Stimulated activated naive CD4-positive, alpha-beta T cell treated with Interleukin-2 at 50 U/mL for 16 hours (primary cell): ENCODE measurements around the gene TCEA2.
A peak's percentile ranks its signal among the peaks of the same experiment; 100 is the strongest.

ENCODE experiments used
- DNase-seq: peaks from one replicate; lab custom pipeline; 2025; lab: John Stamatoyannopoulos, UW

TCEA2 gene

DNA sequence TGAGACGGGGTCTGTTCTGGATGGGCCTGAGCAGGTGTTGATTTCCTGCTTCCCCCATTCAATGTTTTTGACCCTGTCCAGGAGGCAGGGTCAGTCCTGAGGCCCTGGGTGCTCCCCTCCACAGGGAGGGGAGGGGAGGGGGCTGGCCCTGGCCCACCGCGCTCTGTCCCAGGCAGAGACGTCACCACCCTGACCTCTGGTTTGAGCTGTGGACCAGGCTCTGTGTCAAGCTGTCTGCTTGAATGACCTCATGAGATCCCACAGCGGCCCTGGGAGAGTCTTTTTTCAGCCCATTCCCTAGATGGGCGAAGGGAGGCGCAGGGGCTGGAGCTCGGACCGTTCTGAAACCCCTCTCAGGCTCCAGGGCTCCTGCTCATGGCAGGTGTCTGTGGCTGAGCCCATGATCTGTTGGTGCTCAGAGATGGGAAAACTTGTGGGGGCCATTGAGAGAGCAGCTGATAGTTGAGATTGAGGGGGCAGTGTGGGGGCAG lies 30.1 kb downstream of the TCEA2 start:
- DNase-seq, result no peak

DNA sequence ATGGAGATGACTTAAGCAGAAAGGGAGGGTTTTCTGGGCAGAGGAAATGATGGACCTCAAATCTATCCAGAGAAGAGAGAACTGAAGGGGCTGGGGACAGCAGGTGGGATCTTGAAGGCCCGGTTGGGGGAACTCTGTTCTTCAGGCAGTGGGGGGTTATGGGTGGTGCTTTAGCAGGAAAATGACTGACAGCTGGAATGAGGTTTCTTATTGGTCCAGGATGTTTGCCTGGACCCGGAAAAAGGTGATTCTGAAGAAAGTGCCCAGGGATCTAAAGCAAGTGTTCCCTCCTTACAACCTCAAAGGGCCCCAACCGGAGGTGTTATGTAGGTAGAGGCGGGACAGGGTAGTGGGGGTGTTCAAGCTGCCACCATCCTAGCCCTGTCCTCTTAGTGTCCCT lies 32.5 kb downstream of the TCEA2 start:
- no peak for DNase-seq

DNA sequence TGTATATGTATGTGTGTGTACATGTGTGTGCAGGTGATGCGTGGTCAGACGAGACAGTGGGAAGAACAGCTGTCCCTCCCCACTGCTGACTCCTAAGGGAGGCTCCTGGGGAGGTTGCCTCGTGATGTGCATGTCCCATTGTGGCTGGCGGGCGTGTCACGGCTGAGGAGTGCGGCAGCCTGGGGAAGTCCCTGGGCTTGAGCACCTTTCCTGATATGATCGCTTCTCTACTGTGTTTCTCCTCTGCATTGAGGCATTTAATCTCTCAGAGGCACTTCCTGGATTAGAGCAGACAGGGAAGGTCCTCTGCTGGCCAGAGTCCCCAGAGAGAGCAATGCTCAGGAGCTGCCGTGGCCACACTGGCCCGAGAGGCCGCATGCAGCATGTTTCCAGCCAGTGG lies 32.9 kb downstream of the TCEA2 start:
- no peak for DNase-seq

DNA sequence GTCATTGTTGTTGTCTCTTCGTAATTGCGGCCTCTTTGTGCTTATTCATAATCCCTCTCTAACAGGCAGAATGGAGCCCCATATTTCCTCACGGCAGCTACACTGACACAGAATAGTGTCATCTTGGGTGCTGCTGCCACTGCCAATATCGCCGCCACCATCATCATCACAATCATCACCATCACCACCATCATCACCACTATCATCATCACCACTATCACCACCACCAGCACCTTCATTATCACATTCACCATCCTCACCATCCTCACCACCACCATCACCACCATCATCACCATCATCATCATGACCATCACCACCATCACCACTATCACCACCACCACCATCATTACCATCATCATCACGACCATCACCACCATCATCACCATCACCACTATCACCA lies 33.5 kb downstream of the TCEA2 start:
- DNase-seq, result no peak

DNA sequence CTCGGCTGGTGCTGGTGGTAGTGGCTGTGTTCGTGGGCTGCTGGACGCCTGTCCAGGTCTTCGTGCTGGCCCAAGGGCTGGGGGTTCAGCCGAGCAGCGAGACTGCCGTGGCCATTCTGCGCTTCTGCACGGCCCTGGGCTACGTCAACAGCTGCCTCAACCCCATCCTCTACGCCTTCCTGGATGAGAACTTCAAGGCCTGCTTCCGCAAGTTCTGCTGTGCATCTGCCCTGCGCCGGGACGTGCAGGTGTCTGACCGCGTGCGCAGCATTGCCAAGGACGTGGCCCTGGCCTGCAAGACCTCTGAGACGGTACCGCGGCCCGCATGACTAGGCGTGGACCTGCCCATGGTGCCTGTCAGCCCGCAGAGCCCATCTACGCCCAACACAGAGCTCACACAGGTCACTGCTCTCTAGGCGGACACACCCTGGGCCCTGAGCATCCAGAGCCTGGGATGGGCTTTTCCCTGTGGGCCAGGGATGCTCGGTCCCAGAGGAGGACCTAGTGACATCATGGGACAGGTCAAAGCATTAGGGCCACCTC lies 35.5 kb downstream of the TCEA2 start:
- no peak for DNase-seq

DNA sequence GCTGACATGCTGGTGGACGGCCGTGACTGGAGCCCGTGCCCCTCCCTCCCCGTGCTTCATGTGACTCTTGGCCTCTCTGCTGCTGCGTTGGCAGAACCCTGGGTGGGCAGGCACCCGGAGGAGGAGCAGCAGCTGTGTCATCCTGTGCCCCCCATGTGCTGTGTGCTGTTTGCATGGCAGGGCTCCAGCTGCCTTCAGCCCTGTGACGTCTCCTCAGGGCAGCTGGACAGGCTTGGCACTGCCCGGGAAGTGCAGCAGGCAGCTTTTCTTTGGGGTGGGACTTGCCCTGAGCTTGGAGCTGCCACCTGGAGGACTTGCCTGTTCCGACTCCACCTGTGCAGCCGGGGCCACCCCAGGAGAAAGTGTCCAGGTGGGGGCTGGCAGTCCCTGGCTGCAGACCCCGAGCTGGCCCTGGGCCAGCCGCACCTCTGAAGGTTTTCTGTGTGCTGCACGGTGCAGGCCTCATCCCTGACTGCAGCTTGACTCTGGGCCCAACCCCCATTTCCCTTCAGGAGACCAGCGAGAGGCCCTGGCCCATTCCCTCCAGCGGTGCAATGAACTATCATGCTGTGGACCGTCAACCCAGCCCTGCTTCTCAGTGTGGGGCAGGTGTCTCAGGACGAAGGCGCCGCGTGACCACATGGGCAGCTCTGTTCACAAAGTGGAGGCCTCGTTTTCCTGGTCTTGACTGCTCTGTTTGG lies 36.2 kb downstream of the TCEA2 start:
- no peak for DNase-seq

DNA sequence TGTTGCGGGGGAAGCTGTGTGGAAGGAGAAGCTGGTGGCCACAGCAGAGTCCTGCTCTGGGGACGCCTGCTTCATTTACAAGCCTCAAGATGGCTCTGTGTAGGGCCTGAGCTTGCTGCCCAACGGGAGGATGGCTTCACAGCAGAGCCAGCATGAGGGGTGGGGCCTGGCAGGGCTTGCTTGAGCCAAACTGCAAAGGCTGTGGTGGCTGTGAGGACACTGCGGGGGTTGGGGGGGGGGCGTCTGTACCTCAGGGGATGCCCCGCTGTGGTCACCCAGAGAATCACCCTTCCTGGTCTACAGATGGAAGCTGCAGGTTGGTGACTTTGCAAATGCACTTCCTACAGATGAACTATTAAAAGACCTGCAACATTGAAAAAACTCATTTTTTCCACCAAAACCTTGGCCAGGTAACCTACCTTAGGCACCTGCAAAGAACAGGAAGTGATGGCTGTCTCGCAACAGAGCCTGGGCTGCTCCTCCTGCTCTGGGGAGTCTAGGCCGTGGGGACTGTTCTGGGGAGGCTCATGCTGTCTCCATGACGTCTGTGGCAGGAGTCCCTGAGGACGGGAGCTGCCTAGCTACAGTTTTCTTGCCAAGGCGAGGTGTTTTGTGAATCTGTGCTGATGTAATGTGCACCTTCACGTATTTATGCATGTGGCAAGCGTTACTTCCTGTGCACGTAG lies 37.0 kb downstream of the TCEA2 start:
- DNase-seq, result no peak

DNA sequence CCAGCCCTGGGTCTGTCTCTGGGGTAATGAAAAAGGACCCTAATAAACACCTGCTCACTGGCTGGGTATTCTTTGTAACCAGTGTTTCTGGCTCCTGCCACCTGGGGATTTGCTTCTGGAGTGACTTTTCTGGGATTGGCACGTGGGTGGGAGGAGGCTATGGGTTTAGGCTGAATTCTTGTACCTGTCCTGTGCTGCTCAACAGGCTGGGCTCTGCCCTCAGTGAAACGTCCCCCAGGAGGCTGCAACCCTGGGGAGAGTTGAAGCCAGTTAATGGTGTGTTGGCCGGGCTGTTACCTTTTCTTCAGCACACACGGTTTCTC lies 37.5 kb downstream of the TCEA2 start:
- no peak for DNase-seq

DNA sequence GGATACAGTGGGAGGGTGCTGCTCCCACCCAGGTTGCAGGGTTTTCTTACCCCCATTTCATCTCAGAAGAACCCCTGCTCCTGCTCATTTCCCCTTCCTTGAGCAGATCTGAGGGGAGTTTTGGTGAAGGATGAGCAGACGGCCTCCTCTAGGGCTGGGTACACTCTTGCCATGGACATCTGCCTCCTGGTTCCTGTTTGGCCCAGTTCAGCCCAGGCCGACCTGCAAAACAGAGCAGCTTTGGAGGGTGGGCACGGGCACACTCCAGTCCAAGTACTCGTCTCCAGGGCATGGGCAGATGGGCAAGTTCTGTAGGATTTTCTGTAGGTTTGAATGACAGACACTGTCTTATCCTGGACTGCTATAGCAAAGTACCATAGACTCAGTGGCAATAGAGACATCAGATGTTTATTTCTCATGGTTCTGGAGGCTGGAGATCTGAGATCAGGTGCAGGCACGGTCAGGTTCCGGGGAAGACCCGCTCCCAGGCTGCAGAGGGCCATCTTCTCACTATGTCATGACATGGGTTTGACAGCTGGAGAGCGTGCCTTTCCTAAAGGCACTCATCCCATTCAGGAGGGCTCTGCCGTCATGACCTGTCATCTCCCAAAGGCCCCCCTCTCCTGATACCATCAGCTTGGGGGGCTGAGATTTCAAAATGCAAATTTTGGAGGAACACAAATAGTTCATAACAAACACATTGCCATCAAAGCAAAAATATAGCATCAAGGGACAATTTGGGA lies 38.1 kb downstream of the TCEA2 start:
- no peak for DNase-seq

DNA sequence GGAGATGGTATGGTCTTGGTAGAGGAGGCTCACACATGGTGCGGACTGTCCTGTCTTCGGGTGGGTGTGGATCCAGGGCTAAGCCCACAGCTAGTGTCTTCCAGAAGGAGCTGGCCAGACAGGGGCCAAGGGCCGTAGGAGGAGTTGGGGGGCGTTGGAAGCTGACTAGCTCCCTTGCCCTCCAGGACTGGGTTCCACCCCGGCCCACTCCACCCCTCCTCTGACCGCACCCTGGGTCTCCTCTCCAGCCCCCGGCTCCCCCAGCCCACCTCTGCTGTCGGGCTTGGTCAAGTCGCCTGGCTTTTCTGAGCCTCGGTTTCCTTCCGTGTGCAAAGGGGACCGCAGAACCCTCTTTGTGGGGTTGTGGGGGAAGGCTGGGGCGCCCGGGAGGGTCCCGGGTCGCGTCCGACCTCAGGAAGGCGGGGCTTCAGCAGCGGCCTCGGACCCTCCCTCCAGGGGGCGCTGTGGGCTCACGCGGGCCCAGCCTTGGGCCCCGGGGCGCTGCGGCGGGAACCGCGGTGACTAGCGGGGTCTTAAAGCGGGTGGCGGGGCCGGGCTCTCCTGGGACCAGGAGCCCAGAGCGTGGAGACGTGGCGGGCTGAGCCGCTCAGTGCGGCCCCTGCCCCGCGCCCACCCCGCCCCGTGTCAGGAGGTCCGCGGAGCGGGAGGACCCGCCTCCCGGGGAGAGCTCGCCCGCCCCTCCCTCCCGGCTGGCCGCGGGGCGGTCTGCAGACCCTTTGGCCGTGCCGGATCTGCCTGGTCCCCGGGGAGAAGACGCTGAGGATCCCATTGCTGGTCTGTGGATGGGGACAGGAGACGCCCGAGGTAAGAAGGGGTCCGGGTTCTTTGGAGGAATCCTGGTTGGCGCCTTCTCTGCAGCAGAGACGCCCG lies 39.0 kb downstream of the TCEA2 start:
- DNase-seq, result peak; percentile 51

DNA sequence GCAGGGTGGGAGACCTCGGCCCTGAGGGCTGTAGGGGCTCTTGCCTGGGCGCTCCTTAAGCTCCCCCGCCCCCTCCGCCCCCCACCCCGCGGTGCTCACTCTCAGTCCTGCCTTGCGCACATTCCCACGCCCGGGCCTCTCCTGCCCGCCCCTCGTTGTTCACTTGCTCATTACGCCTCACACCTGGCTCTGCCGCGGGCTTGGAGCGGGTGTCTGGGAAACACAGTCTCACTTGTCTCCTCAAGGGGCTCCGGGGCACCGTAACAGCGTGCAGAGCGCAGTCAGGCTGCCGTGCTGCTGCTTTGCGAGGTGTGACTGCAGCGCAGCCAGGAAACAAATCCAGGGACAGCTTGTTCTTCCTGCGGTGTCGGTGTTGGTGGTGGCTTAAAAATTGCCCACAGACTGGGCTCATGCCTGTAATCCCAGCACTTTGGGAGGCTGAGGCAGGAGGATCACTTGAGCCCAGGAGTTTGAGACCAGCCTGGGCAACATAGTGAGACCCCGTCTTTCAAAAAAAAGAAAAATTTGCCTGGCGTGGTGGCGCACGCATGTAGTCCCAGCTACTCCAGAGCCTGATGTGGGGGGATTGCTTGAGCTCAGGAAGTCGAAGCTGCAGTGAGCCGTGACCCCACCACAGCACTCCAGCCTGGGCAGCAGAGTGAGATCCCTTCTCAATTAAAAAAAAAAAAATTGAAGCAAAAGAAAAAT lies 39.8 kb downstream of the TCEA2 start:
- DNase-seq, result no peak

DNA sequence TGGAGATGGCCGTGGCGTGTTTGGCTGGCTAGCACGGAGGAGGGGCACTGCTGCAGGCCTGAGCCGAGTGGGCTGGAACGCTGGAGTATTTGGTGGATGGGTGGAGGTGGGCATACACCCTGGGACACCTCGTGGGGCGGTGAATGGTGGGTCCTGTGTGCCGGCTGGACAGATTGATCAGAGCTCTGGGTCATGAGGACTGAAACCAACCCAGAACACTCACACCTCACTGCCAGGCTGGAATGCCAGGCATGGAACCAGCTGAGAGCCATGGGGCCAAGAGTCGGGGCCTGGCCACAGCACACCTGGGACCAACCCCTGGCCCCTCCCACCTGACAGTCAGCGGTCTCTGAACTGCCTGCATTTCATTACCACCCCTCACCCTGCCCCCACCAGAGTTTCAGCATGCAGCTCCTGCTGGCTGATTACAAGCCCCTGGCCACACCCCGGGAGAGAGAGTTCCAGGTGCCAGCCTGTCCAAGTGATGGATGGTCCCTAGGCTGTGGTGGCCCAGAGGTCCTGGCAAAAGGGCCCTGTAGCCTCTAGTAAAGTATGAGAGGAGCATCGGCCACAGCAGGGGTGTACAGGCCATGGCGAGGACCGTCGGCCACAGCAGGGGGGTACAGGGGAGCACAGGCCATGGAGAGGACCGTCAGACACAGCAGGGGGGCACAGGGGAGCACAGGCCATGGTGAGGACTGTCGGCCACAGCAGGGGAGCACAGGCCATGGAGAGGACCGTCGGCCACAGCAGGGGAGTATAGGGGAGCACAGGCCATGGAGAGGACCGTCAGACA lies 41.1 kb downstream of the TCEA2 start:
- DNase-seq, result no peak

DNA sequence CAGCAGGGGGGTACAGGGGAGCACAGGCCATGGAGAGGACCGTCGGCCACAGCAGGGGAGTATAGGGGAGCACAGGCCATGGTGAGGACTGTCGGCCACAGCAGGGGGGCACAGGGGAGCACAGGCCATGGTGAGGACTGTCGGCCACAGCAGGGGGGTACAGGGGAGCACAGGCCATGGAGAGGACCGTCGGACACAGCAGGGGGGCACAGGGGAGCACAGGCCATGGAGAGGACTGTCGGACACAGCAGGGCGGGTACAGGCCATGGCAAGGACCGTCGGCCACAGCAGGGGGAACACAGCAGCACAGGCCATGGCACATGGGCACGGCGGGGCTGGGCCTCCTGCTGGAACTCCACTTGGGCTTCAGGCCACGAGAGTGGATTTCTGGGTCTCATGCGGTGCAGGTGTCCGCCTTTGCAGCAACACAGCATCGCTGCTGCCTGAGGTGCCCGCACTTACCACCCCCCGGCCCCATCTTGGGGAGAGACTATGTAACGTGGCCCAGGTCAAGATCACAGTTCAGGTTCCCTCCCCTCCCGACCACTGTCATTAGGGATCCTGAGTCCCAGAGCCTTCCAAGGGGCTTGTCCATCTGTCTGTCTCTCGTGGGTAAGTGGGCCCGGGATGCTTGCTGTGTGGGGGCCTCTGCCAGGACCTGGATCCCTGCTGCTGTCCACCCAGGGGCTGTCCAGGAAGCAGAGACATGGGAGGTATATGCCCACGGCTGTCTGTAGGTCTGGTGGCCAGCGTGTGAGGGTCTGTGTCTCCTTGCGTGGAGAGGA lies 41.9 kb downstream of the TCEA2 start:
- no peak for DNase-seq

DNA sequence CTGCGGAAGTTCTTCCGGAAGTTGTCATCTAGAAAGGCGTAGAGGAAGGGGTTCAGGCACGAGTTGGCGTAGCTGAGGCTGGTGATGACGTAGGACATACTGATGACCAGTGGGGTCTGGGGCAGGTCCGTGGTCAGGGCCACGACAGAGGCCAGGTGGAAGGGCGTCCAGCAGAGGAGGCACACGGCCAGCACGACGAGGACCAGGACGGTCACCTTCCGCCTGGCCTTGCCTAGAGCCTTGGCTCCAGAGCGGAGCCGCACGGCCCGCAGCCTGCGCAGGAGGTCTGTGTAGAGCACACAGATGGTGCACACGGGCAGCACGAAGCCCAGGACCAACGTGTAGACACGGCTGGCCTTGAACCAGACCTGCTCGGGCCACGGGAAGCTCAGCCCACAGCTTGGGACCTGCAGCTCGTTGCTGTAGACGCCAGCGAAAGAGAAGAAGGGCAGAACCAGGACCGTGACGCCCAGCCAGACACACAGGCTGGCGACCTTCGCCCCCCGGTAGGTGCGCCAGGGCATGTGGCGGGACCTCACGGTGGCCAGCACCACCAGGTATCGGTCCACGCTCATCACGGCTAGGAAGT lies 42.9 kb downstream of the TCEA2 start:
- no peak for DNase-seq

DNA sequence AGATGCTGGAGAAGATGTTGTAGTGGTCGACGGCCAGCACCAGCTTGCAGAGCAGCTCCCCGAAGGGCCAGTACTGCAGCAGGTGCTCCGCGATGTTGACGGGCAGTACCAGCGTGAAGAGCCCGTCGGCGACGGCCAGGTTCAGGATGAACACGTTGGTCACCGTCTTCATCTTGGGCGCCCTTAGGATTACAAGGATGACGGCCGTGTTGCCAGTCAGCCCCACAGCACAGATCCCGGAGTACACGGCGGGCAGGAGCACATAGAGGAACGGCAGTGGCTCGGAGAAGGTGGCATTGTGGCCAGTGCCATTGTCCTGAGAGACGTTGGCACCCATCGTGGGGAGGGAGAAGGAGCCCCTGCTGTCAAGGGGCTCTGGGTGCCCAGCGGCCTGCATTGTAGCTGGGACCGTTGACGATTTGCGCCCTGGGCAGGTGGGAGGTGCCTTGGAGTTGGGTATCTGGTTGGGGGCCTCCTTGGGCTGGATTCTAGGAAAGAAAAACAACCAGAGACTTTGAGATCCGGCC lies 43.5 kb downstream of the TCEA2 start:
- DNase-seq, result no peak

DNA sequence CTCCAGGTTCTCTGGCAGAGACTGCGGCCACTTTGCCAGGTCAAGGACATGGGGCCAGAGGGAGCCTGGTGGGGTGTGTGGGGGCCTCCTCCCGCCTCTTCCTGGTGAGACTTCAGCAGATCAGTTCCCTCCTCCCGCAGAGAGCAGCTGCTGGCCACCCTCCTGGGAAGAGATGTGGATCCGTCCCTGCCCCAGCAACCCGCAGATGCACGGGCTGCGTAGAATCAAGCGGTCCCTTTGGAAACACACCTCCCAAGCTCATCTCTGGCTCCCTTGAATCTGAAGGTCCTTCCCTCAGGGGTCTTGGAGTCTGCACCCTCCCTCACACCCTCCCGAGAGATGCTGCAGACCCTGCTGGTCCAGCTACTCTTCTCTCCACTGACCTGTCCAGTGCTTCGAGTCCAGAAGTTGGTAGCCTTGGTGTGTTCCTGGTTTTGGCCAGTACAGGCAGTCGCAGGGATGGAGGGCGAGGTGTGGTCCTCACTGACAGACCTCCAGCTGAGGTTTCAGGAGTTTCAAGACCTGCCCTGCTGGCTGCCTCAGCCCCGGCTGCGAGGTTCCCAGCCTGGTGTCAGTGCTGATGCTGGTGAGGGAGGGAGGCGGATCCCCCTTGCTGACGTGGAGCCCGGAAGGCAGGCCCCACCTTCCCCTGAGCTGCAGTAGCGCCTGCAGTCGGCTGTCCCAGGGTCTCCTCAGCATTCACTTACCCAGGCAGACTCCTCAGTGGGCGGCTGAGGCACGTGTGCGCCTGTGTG lies 44.2 kb downstream of the TCEA2 start, which contains the start of gene NPBWR2:
Gene NPBWR2, minus strand, starts transcription at position 585 of the 755 bp plus-strand sequence. CDS start 734 bp downstream, outside the sequence.
- DNase-seq, result no peak

DNA sequence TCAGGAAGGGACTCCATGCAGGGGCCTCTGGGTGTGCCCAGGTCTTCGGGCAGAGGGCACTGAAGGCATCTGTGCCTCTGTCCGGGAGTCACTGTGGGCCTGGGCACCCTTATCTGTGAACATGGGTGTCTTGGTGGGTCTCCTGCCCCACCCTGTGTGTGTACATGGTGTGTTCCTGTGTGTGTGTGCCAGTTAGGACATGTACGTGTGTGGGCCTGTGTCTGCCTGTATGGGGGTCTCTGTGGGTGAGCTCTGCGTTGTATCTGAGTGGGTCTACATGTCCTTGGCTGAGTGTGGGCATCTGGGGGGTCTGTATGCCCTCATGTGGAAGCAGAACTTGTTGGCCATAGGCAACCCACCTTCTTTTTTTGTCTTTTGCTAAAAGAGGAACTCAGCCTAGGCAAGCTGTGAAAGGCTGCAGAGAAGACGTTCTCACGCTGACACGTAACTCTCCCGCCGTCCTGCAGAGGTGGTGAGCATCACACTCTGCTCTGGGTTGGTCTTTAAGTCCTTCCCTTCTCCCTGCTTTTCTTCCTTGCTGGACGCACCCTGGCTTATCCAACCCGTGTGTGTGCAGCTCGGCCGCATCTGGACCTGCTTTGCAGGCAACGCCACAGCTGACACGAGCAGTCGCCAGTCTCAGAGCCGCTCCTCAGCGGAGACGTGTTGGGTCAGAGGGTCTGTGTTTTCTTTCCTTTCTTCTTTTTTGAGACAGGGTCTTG lies 44.9 kb downstream of the TCEA2 start:
- no peak for DNase-seq
